ENCODE measurements around the gene PDE1A. TPM values are rescaled to one million over a fixed set of nuclear protein-coding genes. Genes with fewer than 3 reads are reported as not detected.
"Not testable (repeated sequence)": the region's sequence is repeated elsewhere in the genome, so short reads cannot be mapped to it uniquely, and the experiment has no call there.

The PDE1A gene
- total RNA-seq, 1 experiment from 2014 or later, result 0.36 TPM

DNA sequence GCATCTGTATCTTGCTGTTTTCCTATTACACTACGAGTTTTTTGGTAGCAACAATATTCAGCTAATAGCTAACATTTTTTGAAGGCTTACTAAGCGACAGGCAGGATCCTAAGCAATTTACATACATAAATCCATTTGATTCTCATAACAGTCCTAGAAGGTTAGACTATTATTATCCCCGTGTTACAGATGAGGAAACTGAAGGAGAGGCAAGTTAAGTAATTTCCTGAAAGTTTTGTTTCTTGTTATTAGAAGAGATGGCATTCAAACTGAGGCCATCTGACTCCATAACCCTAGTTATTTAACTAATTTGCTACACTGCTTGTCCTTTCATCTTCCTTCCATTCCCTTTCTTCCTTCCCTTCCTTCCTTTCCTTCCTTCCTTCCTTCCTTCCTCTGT lies 68.2 kb downstream of the PDE1A start:
- no peak for DNase-seq (ENCODE audit: low read depth)

DNA sequence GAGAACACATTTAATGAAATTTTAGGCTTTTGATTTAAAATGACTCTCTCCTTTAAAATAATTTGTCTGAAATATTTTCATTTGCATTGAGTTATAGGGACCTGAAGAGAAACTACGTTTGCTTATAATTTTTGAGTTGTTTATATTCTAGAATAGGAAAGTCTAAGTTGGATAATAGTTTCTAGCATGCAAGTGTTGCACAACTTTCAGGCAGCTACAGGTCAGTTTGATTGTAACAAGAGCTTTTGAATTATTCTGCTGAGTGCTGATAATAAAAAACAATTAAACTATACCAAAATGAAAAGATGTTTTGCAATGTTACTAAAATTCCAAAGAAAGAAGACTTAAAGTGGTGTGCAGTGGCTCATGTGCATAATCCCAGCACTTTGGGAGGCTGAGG lies 71.0 kb downstream of the PDE1A start:
- no peak for DNase-seq (ENCODE audit: low read depth)

DNA sequence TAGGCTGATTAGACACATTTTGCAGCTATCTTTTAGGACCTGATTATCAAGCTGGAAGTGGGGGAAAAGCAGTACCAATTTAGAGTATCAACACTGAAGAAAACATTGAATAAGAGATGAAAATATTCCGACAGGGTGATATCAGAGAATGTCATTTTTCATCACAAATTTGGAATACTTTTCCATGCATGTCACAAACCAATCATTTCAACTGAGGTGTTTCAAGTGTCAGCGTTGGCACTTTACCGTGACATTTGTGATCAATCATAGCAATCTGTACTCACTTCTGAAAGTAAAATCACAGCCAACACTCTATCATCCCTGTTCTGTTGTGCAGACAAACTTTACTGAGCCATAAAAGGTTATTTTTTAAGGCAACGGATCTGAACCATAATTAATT lies 75.4 kb downstream of the PDE1A start:
- no peak for DNase-seq (ENCODE audit: low read depth)

DNA sequence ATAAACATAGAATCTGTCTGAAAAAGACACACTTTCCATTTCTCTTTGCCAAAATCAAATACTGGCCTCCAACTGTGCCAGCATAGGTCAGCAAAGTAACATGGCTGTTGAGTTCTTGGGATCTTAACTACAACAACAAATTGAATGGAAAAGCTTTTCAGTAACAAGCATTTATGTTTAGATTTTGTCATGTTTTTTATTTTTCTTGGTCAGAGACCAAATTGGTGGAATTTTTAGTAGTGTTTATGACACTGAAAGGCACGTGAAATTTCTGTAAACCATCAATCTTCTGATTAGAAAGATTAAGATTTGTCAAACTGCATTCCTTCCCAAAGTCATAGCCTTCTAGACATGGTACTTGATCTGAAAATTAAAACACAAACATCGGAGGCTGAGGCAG lies 77.6 kb downstream of the PDE1A start:
- no peak for DNase-seq (ENCODE audit: low read depth)

DNA sequence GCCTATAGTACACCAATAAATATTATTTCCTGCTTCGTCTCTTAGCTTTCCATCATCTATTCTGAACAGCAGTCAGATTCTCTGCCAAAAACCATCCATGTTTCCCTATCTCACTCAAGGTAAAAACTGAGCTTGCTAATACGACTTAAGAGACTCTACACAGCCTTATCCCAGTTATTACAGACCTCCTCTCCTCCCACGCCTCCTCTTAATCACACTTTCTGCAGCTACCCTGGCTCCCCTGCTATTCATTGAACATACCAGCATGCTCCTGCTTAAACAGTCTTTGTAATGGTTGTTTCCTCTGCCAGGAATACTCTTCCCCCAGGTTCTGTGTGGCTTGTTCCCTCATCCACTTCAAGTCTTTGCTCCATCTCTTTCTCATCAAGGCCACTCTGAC lies 81.5 kb downstream of the PDE1A start:
- DNase-seq (ENCODE audit: low read depth), result no peak

DNA sequence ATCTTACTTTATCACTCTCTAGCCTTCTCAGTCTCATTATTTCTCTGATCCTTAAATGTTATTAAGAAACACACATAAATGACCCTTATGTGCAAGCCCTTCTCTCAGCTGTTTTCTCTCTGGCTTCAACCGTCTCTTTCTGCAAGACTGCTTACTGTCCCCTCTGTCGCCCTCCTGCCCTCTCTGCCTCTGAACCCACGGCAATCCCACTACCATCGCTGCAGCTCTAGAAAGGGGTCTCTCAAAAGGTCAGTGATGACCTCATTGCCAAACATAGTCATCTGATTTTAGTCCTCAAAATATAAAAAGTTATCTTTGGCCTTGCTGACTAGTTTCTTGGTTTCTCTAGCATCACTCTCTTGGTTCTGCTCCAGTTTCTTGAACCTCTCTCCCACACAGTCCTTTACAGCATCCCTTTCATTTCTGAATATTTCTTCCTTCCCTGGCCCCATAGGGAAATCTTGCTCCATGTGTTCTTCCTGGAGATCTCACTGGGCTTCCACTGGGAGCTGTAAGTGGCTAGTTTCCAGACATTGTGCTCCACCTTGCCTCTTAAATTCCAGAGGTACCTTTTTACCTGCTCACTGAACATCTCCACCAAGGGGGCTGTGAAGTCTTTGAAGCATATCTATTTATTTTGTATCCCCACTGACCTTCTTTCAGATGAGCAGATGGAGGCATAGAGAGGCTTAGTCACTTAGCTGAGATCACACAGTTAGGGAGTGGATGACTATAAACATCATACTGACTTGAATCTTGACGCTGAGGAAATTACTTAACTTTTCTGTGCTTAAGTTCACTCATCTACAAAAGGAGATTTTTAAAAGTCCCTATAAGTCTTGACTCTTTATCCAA lies 96.2 kb downstream of the PDE1A start:
- no peak for DNase-seq (ENCODE audit: low read depth)

- DNase-seq (ENCODE audit: low read depth), result no peak
These were observed 102.2 kb downstream of the PDE1A start for GRCh38 chr2:182324665-182325064.

- DNase-seq (ENCODE audit: low read depth), result no peak
These were observed 105.7 kb downstream of the PDE1A start for GRCh38 chr2:182321096-182321495.

DNA sequence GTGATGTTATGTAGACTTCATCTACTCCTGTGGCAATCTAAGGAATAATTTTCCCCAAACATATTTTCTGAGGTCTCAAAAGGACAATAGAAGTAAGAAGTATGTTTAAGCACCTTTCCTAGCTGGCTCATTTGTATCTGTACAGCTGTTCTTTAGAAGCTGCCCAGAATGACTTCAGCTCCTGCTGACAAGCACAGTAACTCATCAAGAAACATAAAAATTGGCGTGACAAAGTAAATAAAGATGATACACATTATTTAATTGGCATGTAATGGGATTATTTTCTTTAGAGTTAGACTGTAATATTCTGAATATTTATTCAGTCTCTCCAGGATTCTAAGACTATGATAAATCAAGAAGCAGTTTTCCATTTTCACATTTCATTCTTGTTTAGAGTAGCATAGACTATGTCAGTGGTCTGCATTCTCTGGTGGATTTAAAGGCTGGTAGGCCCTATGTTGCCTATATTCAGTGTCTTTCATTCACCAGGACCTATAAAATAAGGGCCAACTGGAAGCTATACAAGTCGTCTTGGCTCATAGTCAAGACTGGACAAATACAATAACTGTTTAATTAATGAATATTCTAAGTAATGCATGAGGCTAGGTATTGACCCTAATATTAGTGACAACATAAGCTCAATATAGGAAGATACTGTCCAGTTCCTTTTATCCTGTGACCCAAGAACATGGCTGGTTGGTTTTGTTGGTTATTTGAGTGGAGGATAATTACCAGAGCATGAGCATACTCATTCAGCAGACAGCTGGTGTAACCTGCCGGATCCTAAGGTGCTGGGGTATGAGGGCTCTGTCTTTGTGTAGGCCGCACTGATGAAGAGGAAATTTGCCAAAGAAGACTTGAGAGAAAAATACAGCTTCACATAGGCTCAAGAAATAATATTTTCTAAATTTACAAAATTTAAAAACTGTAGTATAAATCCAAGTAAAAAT lies 107.0 kb downstream of the PDE1A start:
- DNase-seq (ENCODE audit: low read depth), result no peak

DNA sequence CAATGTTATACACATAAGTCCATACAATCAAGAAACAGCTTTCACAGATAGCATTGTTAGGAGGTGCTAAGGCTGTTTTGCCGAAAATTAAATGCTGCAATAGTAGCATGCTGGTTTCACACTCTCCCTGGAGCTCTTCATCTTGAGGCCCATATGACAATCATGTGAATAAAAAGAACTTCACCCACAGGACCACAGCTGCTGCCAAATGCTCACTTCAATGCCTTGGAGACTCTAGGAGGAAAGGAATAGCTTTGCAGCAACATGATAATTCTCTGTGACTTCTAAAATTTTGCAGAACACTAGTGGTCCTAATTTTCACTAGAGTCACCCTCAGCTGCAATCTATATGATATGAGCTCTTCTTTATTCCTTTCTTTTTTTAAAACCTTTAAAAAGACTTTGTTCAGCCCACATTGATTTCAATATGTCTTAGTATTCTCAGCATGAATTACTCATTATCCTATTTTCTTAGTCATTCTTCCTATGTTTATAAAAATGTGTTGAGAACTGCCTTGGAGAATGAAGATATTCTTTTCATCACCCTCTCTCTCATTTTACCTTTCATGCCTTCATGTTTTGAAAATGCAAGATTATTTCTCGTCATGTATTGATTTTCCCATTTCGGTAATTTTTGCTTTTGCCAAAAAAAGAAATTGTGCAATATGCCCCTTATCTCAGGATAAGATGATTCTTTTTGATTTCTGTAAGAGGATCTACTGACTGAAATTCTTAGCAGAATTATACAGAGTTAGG lies 108.2 kb downstream of the PDE1A start:
- no peak for DNase-seq (ENCODE audit: low read depth)

GRCh38 chr2:182316950-182317349 lies 109.9 kb downstream of the PDE1A start:
- no peak for DNase-seq (ENCODE audit: low read depth)

DNA sequence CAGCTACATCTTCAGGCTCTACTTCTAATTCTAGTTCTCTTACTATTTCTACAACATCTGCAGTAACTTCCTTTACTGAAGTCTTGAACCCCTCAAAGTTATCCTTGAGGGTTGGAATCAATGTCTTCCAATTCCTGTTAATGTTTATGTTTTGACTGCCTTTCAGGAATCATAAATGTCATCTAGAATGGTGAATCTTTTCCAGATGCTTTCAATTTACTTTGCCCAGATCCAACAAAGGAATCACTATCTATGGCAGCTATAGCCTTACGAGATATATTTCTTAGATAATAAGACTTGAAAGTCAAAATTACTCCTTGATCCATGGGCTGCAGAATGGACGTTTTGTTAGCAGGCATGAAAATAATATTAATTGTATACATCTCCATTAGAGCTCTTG lies 123.9 kb downstream of the PDE1A start:
- no peak for DNase-seq (ENCODE audit: low read depth)

DNA sequence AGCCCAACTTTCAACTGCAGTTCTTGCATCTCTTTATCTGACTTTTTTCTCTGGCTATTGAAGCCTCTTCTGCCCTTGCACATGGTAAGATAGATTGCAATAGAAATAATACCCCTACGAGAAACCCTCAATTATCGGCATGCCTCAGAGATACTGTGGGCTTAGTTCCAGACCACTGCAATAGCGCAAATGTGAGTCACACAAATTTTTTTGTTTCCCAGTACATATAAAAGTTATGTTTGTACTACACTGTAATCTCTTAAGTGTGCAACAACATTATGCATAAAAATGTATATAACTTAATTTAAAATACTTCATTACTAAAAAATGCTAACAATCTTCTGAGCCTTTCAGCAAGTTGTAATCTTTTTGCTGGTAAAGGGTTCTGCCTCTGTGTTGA lies 124.7 kb downstream of the PDE1A start:
- DNase-seq (ENCODE audit: low read depth), result no peak

- no peak for DNase-seq (ENCODE audit: low read depth)
These were observed 125.7 kb downstream of the PDE1A start for GRCh38 chr2:182301093-182301492.

DNA sequence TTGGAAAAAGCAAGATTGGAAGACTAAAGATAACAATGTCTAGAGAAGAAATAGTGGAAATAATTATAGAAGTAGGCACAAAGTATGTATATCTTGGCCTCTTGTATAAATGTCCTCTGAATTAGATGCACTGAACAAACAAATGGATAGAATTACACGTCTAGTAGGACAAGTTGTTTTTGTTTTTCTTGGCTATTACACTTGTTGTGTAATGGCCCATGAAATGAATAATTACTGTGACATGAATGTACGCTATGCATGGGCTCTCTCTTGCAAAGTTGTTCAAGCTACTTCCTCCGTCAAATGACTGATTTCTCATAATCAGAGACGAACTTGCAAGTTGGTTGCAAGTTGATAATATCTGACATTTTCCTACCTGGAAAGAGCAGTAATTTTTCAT lies 126.2 kb downstream of the PDE1A start:
- no peak for DNase-seq (ENCODE audit: low read depth)

GRCh38 chr2:182299632-182300031 lies 127.2 kb downstream of the PDE1A start:
- no peak for DNase-seq (ENCODE audit: low read depth)

DNA sequence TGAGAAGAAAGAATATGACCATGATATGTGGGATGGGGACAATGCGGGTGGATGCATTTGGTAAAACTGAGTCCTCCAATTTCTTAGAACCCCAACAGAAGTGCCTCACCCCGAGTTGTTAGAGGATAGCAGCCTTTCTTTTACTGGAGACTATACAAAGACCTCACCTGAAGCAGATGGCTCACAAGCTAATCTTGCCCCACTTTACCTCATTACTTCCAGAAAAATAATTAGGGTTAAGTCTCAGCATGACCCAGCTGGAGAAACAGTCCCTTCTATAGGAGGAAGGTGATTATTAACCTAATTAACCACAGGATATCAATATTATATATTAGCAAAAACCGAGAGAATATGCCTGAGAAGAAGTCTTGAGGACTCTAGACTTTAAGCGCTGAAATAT lies 128.4 kb downstream of the PDE1A start:
- DNase-seq (ENCODE audit: low read depth), result no peak

GRCh38 chr2:182291296-182291695 lies 135.5 kb downstream of the PDE1A start:
- no peak for DNase-seq (ENCODE audit: low read depth)

DNA sequence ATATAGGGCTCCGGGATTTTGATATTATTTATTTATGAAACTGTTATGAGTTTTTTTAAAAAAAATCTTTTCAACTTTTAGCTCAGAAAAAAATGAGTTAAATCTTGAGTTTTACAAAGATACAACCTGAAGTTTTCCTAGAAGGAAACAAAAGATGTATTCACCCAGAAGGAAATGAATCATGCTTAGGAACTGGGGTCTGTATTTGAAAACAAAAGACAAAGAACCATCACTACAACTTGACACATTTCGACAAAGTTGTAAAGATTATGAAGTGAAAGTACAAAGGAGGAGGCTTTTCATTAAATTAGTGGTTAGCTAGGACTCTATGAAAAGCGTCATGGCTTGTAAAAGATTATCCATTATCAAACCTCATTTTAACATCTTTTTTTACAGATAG lies 143.3 kb downstream of the PDE1A start:
- no peak for DNase-seq (ENCODE audit: low read depth)

DNA sequence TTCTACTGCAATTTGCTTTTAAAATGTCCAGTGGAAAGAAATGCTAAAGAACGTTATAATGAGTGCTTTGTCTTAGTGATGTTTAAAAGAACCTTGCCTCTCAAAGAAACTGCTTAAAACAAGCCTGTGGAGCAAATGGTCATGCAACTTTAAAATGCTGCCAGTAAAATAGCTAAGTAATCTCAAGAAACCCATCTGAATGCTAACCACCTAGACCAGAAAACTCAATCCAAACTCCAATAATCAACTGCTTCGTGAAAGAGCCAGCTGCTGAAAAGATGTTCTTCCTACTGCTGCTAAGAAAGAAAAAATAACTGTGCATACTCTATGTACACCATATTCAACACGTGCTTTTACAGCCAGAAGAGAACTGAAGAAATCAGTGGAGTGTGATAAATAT lies 145.6 kb downstream of the PDE1A start:
- no peak for DNase-seq (ENCODE audit: low read depth)

GRCh38 chr2:182280118-182280517 lies 146.7 kb downstream of the PDE1A start:
- DNase-seq (ENCODE audit: low read depth), result no peak

DNA sequence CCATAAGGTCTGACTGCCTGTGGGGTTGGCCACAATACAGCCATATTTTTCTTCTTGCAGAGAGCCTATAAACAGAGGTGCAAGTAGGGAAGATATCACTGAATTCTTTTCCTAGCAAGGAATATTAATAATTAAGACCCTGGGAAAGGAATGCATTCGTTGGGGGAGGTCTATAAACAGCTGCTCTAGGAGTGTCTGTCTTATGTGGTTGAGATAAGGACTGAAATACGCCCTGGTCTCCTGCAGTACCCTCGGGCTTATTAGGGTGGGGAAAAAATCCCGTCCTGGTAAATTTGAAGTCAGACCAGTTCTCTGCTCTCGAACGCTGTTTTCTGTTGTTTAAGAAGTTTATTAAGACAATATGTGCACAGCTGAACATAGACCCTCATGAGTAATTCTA lies 150.2 kb downstream of the PDE1A start:
- not testable (repeated sequence) for DNase-seq (ENCODE audit: low read depth)

Data from RPMI7951 (cell line).